HCT116 (cell line): ENCODE data around the gene DCBLD2. TPM values are rescaled to one million over a fixed set of nuclear protein-coding genes. Genes with fewer than 3 reads are reported as not detected.

Experiments
- ATAC-seq: fragments of 200-7000 bp; cut with Tn5 transposase; 2 replicates; pipeline ENCODE4 v1.9.1; 2020; ENCODE audit warnings: mild to moderate bottlenecking, moderate library complexity
- BruUV-seq: library from RNA; stranded (reverse); fragments of 400-500 nt; replicated peaks from 2 replicates; lab custom pipeline; 2021; lab: Mats Ljungman, UMichigan
- CTCF ChIA-PET: fragments of 300-600 bp; sonication (Branson Sonifier 250); formaldehyde crosslinking; loops from one replicate; lab custom pipeline; 2021; ENCODE audit warnings: antibody characterized with exemption; lab: Charles Lee
- POLR2A ChIA-PET: fragments of 300-600, 350-600 bp; sonication (Branson Sonifier 250); formaldehyde crosslinking; loops from one replicate; lab custom pipeline; 2021; ENCODE audit warnings: antibody characterized with exemption; lab: Charles Lee
- RAD21 ChIA-PET, 2 experiments: fragments of 300-600 bp; sonication (Branson Sonifier 250); formaldehyde crosslinking; loops; one replicate each; lab custom pipeline; 2023; ENCODE audit warnings: low total read pairs in 2 of 2; ENCODE audit not compliant: uncharacterized antibody in 2 of 2, unreplicated experiment in 2 of 2, low non-redundant PET in 1 of 2; lab: Charles Lee
- DNase-seq: peaks from one replicate; pipeline ENCODE4 v3.0.0-alpha.2; 2010; ENCODE audit warnings: low read depth, low spot score
- H2AFZ ChIP-seq: fragments of 200-600 bp; shearing (Covaris generic), sonication (generic); 2 replicates; pipeline ENCODE4 v1.6.1; 2017; ENCODE audit warnings: low read depth, mixed run types, mixed read lengths, antibody characterized with exemption, low read length; ENCODE audit not compliant: poor library complexity, severe bottlenecking
- H3K27ac ChIP-seq: 2 replicates; pipeline ENCODE4 v1.5.1; 2012; ENCODE audit warnings: low read depth, low read length
- H3K27me3 ChIP-seq: fragments of 200-600 bp; sonication (generic); 2 replicates; pipeline ENCODE4 v1.6.1; 2016; ENCODE audit warnings: mixed run types, low read length, mixed read lengths; ENCODE audit not compliant: insufficient read depth
- H3K36me3 ChIP-seq, 2 experiments: fragments of 200-500 bp in 1 of 2; fragments of 200-600 bp in 1 of 2; sonication (Bioruptor generic) in 1 of 2; sonication (generic) in 1 of 2; 2 replicates each; pipeline versions ENCODE4 v1.5.1 to v1.6.1; 2014 to 2016; ENCODE audit warnings: low read length in 2 of 2, inconsistent platforms in 1 of 2, mixed read lengths in 1 of 2, mixed run types in 1 of 2; ENCODE audit not compliant: insufficient read depth in 2 of 2, control insufficient read depth in 1 of 2
- H3K4me1 ChIP-seq, 2 experiments: fragments of 200-600 bp in 1 of 2; sonication (generic) in 1 of 2; 2 replicates each; pipeline versions ENCODE4 v1.5.1 to v1.6.1; 2012 to 2017; ENCODE audit warnings: low read length in 2 of 2, inconsistent platforms in 1 of 2, mild to moderate bottlenecking in 1 of 2, mixed read lengths in 1 of 2, mixed run types in 1 of 2, moderate library complexity in 1 of 2; ENCODE audit not compliant: insufficient read depth in 2 of 2, control insufficient read depth in 1 of 2
- H3K4me2 ChIP-seq: fragments of 200-600 bp; sonication (generic); 2 replicates; pipeline ENCODE4 v1.6.1; 2017; ENCODE audit warnings: mixed run types, low read length, mixed read lengths
- H3K4me3 ChIP-seq, 2 experiments: fragments of 200-600 bp in 1 of 2; sonication (generic) in 1 of 2; replicated peaks in 1 of 2; 2 replicates each; pipeline ENCODE4 v1.5.1; 2011 to 2016; ENCODE audit warnings: low read length in 2 of 2, control low read depth in 1 of 2, low read depth in 1 of 2, mild to moderate bottlenecking in 1 of 2, mixed read lengths in 1 of 2, mixed run types in 1 of 2
- H3K79me2 ChIP-seq: fragments of 200-600 bp; sonication (generic); 2 replicates; pipeline ENCODE4 v1.6.1; 2017; ENCODE audit warnings: mild to moderate bottlenecking, mixed run types, low read length, moderate library complexity, mixed read lengths; ENCODE audit not compliant: insufficient read depth
- H3K9ac ChIP-seq: fragments of 200-600 bp; sonication (generic); 2 replicates; pipeline ENCODE4 v1.6.1; 2016; ENCODE audit warnings: low read length, mixed read lengths
- H3K9me2 ChIP-seq: fragments of 200-600 bp; sonication (generic), shearing (Covaris generic); 2 replicates; pipeline ENCODE4 v1.6.1; 2017; ENCODE audit warnings: mixed run types, mild to moderate bottlenecking, moderate library complexity; ENCODE audit not compliant: insufficient read depth
- H3K9me3 ChIP-seq, 2 experiments: fragments of 200-500 bp in 1 of 2; fragments of 200-600 bp in 1 of 2; sonication (Bioruptor generic) in 1 of 2; sonication (generic) in 1 of 2; 2 replicates each; pipeline ENCODE4 v1.6.1; 2014 to 2017; ENCODE audit warnings: low read length in 2 of 2, mixed read lengths in 2 of 2, inconsistent platforms in 1 of 2, low read depth in 1 of 2, mild to moderate bottlenecking in 1 of 2, mixed run types in 1 of 2, moderate library complexity in 1 of 2; ENCODE audit not compliant: control insufficient read depth in 1 of 2, insufficient read depth in 1 of 2
- H4K20me1 ChIP-seq: fragments of 200-600 bp; sonication (generic), shearing (Covaris generic); 2 replicates; pipeline ENCODE4 v1.6.1; 2017; ENCODE audit warnings: mixed run types, mild to moderate bottlenecking, moderate library complexity; ENCODE audit not compliant: insufficient read depth
- CBX3 ChIP-seq: IDR thresholded peaks from 2 replicates; pipeline ENCODE4 v1.6.1; 2012; ENCODE audit warnings: low read depth
- CEBPB ChIP-seq: IDR thresholded peaks from 2 replicates; pipeline ENCODE4 v1.6.1; 2012; ENCODE audit warnings: low read depth
- EGR1 ChIP-seq: IDR thresholded peaks from 2 replicates; pipeline ENCODE4 v1.6.1; 2012; ENCODE audit warnings: low read depth
- EZH2 ChIP-seq: fragments of 200-600 bp; sonication (generic); IDR thresholded peaks from 2 replicates; pipeline ENCODE4 v1.6.1; 2017; ENCODE audit warnings: antibody characterized with exemption, mixed run types
- EZH2phosphoT487 ChIP-seq: fragments of 200-600 bp; IDR thresholded peaks from 2 replicates; pipeline ENCODE4 v1.6.1; 2018; ENCODE audit warnings: antibody characterized with exemption, borderline replicate concordance
- FOSL1 ChIP-seq: IDR thresholded peaks from 2 replicates; pipeline ENCODE4 v1.6.1; 2012; ENCODE audit warnings: low read depth
- POLR2A ChIP-seq: IDR thresholded peaks from 2 replicates; pipeline ENCODE4 v1.7.0; 2011; ENCODE audit warnings: borderline replicate concordance; ENCODE audit not compliant: insufficient read depth, insufficient read length; ENCODE audit errors: extremely low read depth
- POLR2AphosphoS5 ChIP-seq: IDR thresholded peaks from 2 replicates; pipeline ENCODE4 v1.6.1; 2011; ENCODE audit warnings: mild to moderate bottlenecking, low read depth, low read length, moderate library complexity
- RAD21 ChIP-seq: IDR thresholded peaks from 2 replicates; pipeline ENCODE4 v1.6.1; 2012; ENCODE audit warnings: low read depth, mild to moderate bottlenecking
- REST ChIP-seq: IDR thresholded peaks from 2 replicates; pipeline ENCODE4 v1.6.1; 2012; ENCODE audit warnings: low read depth
- SIN3A ChIP-seq: IDR thresholded peaks from 2 replicates; pipeline ENCODE4 v1.6.1; 2012; ENCODE audit warnings: low read depth
- SP1 ChIP-seq: IDR thresholded peaks from 2 replicates; pipeline ENCODE4 v1.6.1; 2012; ENCODE audit warnings: low read depth
- SRF ChIP-seq: IDR thresholded peaks from 2 replicates; pipeline ENCODE4 v1.6.1; 2012; ENCODE audit warnings: low read depth
- TCF7L2 ChIP-seq: IDR thresholded peaks from 2 replicates; pipeline ENCODE4 v1.7.0; 2011; ENCODE audit warnings: borderline replicate concordance, inconsistent platforms; ENCODE audit not compliant: insufficient read depth, insufficient read length; ENCODE audit errors: extremely low read depth
- YY1 ChIP-seq: IDR thresholded peaks from 2 replicates; pipeline ENCODE4 v1.6.1; 2011; ENCODE audit warnings: low read length, low read depth, moderate library complexity, mild to moderate bottlenecking; ENCODE audit not compliant: insufficient replicate concordance; ENCODE audit errors: extremely low read depth
- ZBTB33 ChIP-seq: IDR thresholded peaks from 2 replicates; pipeline ENCODE4 v1.6.1; 2011; ENCODE audit warnings: mild to moderate bottlenecking, low read length, moderate library complexity; ENCODE audit not compliant: insufficient replicate concordance; ENCODE audit errors: extremely low read depth
- ZFX ChIP-seq: fragments of 450-650 bp; IDR thresholded peaks from 2 replicates; pipeline ENCODE4 v1.6.1; 2017
- intact Hi-C: fragments of 100-400 bp; cut with micrococcal nuclease; formaldehyde crosslinking; loops from 2 replicates; pipeline ENCODE4 v1.10.0; 2022
- total RNA-seq: library from RNA; stranded (reverse); gene quantifications from one replicate; pipeline ENCODE4 v1.2.1, GENCODE V29; 2021; ENCODE audit not compliant: unreplicated experiment

DCBLD2 gene
- total RNA-seq, 1 experiment from 2014 or later, result 532 TPM

GRCh38 chr3:98780343-98780742 lies 121.2 kb downstream of the DCBLD2 start:
- RAD21 ChIA-PET, result no interaction called here
- Histone ChIP-seq H3K9me3 (no peaks in the 10 kb centered on the region), H3K27me3 (no peaks in the 10 kb centered on the region), H2AFZ (no peak overlapping the region), H3K79me2 (no peaks in the 10 kb centered on the region), H3K4me3 (no peak overlapping the region), H3K9me2 (no peaks in the 10 kb centered on the region), H3K36me3 (no peaks in the 10 kb centered on the region), H3K4me2 (no peak overlapping the region), H3K9ac (no peak overlapping the region), H3K4me1 (no peaks in the 10 kb centered on the region; a peak in 1 of 4 replicates), H4K20me1 (no peaks in the 10 kb centered on the region), H3K27ac (no peak overlapping the region)
- BruUV-seq, result no TSS peak
- ATAC-seq (no peak), DNase-seq (no peak)
- intact Hi-C loops, result no loop called here
- no peak for TF ChIP-seq POLR2AphosphoS5
- no peak for TF ChIP-seq FOSL1
- no peak for TF ChIP-seq YY1
- TF ChIP-seq ZFX, result no peak
- no peak for TF ChIP-seq RAD21
- no peak for TF ChIP-seq SP1
- TF ChIP-seq TCF7L2, result no peak
- TF ChIP-seq EZH2, result no peak
- TF ChIP-seq EGR1, result no peak
- TF ChIP-seq CEBPB, result no peak
- TF ChIP-seq CBX3, result no peak
- no peak for TF ChIP-seq POLR2A
- no peak for TF ChIP-seq REST
- no peak for TF ChIP-seq SIN3A
- no peak for TF ChIP-seq ZBTB33
- no peak for TF ChIP-seq EZH2phosphoT487
- TF ChIP-seq SRF, result no peak
- CTCF ChIA-PET, result no interaction called here
- POLR2A ChIA-PET, result no interaction called here
